A673 (cell line): ENCODE measurements around the gene RBM12. TPM values are rescaled to one million over a fixed set of nuclear protein-coding genes. Genes with fewer than 3 reads are reported as not detected.
A peak's percentile ranks its signal among the peaks of the same experiment; 100 is the strongest.

Experiments used
- BruUV-seq: library from RNA; stranded (reverse); fragments of 400-500 nt; replicated peaks from 2 replicates; lab custom pipeline; 2021; lab: Mats Ljungman, UMichigan
- CTCF ChIA-PET: fragments of 300-600 bp; sonication (Branson Sonifier 250); formaldehyde crosslinking; loops from one replicate; lab custom pipeline; 2022; ENCODE audit warnings: antibody characterized with exemption; lab: Charles Lee
- POLR2A ChIA-PET: fragments of 300-600 bp; sonication (Branson Sonifier 250); formaldehyde crosslinking; loops from one replicate; lab custom pipeline; 2022; ENCODE audit warnings: antibody characterized with exemption; ENCODE audit not compliant: low non-redundant PET; lab: Charles Lee
- DNase-seq: peaks from one replicate; pipeline ENCODE4 v3.0.0-alpha.2; 2015; ENCODE audit warnings: low spot score
- H3K27ac ChIP-seq: fragments of 200-600 bp; sonication (generic); 2 replicates; pipeline ENCODE4 v1.5.1; 2016; ENCODE audit warnings: mixed run types, low read depth, mild to moderate bottlenecking, mixed read lengths, antibody characterized with exemption, low read length; ENCODE audit not compliant: poor library complexity, severe bottlenecking
- H3K27me3 ChIP-seq: fragments of 200-600 bp; sonication (generic); replicated peaks from 2 replicates; pipeline ENCODE4 v1.6.1; 2017; ENCODE audit warnings: mixed run types, low read depth, mild to moderate bottlenecking, mixed read lengths, antibody characterized with exemption, low read length; ENCODE audit not compliant: insufficient read depth, poor library complexity
- H3K36me3 ChIP-seq: fragments of 200-600 bp; sonication (generic); 2 replicates; pipeline ENCODE4 v1.6.1; 2016; ENCODE audit warnings: mixed run types, mild to moderate bottlenecking, mixed read lengths, antibody characterized with exemption, low read length; ENCODE audit not compliant: insufficient read depth, poor library complexity, severe bottlenecking
- H3K4me1 ChIP-seq: fragments of 200-600 bp; sonication (generic); 2 replicates; pipeline ENCODE4 v1.6.1; 2017; ENCODE audit warnings: mixed run types, mild to moderate bottlenecking, mixed read lengths, antibody characterized with exemption, low read length; ENCODE audit not compliant: insufficient read depth, poor library complexity, severe bottlenecking
- H3K4me3 ChIP-seq: fragments of 200-600 bp; sonication (generic); 2 replicates; pipeline ENCODE4 v1.5.1; 2016; ENCODE audit warnings: low read depth, mixed run types, mild to moderate bottlenecking, mixed read lengths, low read length; ENCODE audit not compliant: poor library complexity, severe bottlenecking
- H3K9me3 ChIP-seq: fragments of 200-600 bp; sonication (generic); 2 replicates; pipeline ENCODE4 v1.6.1; 2016; ENCODE audit warnings: mixed run types, low read depth, mild to moderate bottlenecking, mixed read lengths, antibody characterized with exemption, low read length; ENCODE audit not compliant: poor library complexity, severe bottlenecking
- EZH2 ChIP-seq: fragments of 200-600 bp; sonication (generic); IDR thresholded peaks from 2 replicates; pipeline ENCODE4 v1.6.1; 2017; ENCODE audit warnings: borderline replicate concordance, low read depth, mild to moderate bottlenecking, mixed read lengths, antibody characterized with exemption, low read length; ENCODE audit not compliant: poor library complexity, severe bottlenecking
- intact Hi-C: fragments of 100-400 bp; cut with micrococcal nuclease; formaldehyde crosslinking; loops from one replicate; pipeline ENCODE4 v1.10.0; 2022; ENCODE audit not compliant: unreplicated experiment
- total RNA-seq: library from RNA; stranded (reverse); gene quantifications from 2 replicates; pipeline ENCODE4 v1.2.3, GENCODE V29; 2021
- TF ChIP-seq, protein P1 (sequence below): fragments of 300-800, 200-600 bp; sonication (generic); conservative IDR thresholded peaks from 2 replicates; pipeline ENCODE4 v1.5.1; 2017; ENCODE audit warnings: low read depth, mild to moderate bottlenecking, antibody characterized with exemption, low read length, moderate library complexity, mixed read lengths

The RBM12 gene
- total RNA-seq, 1 experiment from 2014 or later = 124 TPM

DNA sequence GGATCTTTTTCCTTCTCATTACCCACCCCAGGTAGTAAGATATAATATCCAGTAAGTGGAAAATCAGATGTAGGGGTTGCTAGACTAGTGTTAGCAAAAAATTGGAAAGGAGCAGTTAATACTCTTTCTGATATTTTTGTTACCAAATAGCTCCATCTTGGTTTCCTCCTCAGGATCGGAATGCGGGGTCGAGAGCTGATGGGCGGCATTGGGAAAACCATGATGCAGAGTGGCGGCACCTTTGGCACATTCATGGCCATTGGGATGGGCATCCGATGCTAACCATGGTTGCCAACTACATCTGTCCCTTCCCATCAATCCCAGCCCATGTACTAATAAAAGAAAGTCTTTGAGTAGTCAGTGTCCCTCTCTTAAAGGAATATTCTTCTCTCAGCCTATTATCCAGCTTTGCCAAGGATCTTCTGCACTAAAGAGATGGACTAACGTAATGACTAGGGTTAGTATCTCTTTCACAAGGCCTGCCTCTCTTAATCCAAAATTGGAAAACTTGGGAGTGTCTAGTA, 36.0 kb upstream of the RBM12 start:
- ChIA-PET CTCF (no interaction called here), POLR2A (interaction anchor here (0.7 kb wide), 1 partner anchor 39 kb away, joined by 3 read pairs; no protein-coding TSS in a partner anchor)
- peak overlapping the region; percentile 87 for H3K4me3 ChIP-seq

GRCh38 chr20:35699957-35700624, 35.4 kb upstream of the RBM12 start:
- no peaks in the 10 kb centered on the region for H3K9me3 ChIP-seq
- TF ChIP-seq EZH2 = no peak
- TF ChIP-seq, protein P1, sequence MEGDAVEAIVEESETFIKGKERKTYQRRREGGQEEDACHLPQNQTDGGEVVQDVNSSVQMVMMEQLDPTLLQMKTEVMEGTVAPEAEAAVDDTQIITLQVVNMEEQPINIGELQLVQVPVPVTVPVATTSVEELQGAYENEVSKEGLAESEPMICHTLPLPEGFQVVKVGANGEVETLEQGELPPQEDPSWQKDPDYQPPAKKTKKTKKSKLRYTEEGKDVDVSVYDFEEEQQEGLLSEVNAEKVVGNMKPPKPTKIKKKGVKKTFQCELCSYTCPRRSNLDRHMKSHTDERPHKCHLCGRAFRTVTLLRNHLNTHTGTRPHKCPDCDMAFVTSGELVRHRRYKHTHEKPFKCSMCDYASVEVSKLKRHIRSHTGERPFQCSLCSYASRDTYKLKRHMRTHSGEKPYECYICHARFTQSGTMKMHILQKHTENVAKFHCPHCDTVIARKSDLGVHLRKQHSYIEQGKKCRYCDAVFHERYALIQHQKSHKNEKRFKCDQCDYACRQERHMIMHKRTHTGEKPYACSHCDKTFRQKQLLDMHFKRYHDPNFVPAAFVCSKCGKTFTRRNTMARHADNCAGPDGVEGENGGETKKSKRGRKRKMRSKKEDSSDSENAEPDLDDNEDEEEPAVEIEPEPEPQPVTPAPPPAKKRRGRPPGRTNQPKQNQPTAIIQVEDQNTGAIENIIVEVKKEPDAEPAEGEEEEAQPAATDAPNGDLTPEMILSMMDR = no peak
- H3K27ac ChIP-seq = peak overlapping the region; percentile 89
- BruUV-seq = no TSS peak
- CTCF ChIA-PET = interaction anchor here (0.6 kb wide), 1 partner anchor 104 kb away, joined by 3 read pairs; no protein-coding TSS in a partner anchor
- peaks cover 28% of the 10 kb centered on the region for H3K4me1 ChIP-seq
- no peaks in the 10 kb centered on the region for H3K27me3 ChIP-seq
- DNase-seq = no peak
- POLR2A ChIA-PET = interaction anchor here (0.7 kb wide), 1 partner anchor 39 kb away, joined by 3 read pairs; no protein-coding TSS in a partner anchor
- intact Hi-C loops = loop anchor here (2.0 to 5.0 kb wide), 2 partner anchors 37 to 83 kb away; no protein-coding TSS in a partner anchor
- peaks cover 41% of the 10 kb centered on the region for H3K36me3 ChIP-seq
- H3K4me3 ChIP-seq = peak overlapping the region; percentile 87

More for the DNA sequence above, 36.0 kb upstream of the RBM12 start:
- Histone ChIP-seq H3K27ac (no peak overlapping the region), H3K4me1 (peaks cover 28% of the 10 kb centered on the region), H3K36me3 (peaks cover 47% of the 10 kb centered on the region), H3K9me3 (no peaks in the 10 kb centered on the region), H3K27me3 (no peaks in the 10 kb centered on the region)
- no peak for DNase-seq
- intact Hi-C loops = loop anchor here (5.0 kb wide), 1 partner anchor 37 kb away; no protein-coding TSS in a partner anchor
- no TSS peak for BruUV-seq
- no peak for TF ChIP-seq EZH2

DNA sequence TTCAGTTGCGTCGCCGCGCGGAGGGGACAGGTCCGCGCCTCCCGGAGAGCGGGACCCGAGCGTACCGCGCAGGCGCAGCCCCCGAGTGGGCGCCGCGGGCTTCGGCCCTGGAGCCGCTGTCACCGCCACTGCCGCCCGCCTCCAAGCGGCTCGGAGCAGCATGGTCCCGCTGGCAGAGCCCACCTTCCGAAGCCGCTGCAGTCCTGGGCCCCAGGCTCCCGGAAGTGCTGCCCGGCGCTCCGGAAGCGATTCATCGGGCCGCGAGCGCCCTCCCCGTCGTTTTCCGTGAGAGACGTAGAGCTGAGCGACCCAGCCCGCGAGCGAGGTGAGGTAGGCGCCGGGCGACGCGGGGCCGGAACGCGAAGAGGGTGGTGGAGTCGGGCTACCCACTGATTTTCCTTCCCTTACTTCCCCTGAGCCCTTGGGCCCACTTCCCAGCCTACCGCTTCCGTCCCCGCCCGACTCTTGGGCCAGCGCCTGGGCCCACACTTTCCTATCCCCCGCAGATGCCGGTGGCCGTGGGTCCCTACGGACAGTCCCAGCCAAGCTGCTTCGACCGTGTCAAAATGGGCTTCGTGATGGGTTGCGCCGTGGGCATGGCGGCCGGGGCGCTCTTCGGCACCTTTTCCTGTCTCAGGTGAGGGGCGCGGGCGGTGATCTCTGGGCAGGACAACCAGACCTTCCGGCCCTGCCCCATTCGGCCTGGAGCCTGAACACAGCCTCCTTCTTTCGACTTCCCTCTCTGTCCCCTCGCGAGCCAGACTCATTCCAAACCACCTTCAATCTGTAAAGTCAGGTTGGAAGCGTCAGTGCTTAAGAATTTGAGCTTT, 34.6 kb upstream of the RBM12 start, which contains the start of the genes NFS1 and ROMO1:
Gene NFS1 (minus strand): TSS at position 226 of the 830 bp plus-strand sequence. CDS start 64 bp downstream, at position 162.
Gene ROMO1 (plus strand): TSS at position 279 of the 830 bp plus-strand sequence. CDS start 228 bp downstream, at position 507.
- intact Hi-C loops = loop anchor here (2.0 kb wide), 1 partner anchor 83 kb away; no protein-coding TSS in a partner anchor
- DNase-seq = peak; percentile 96
- BruUV-seq = TSS peak; percentile 78
- peaks cover 28% of the 10 kb centered on the region for H3K4me1 ChIP-seq
- peaks cover 34% of the 10 kb centered on the region for H3K36me3 ChIP-seq
- TF ChIP-seq EZH2 = no peak
- TF ChIP-seq, protein P1 = peak; percentile 47
- H3K27me3 ChIP-seq = no peaks in the 10 kb centered on the region
- H3K9me3 ChIP-seq = no peaks in the 10 kb centered on the region
- H3K4me3 ChIP-seq = peak within 1 kb of the TSS; percentile 87
- peak within 1 kb of the TSS; percentile 89 for H3K27ac ChIP-seq
- ChIA-PET POLR2A (interaction anchor here (0.6 kb wide), 2 partner anchors 28 to 91 kb away, joined by 3 read pairs; no protein-coding TSS in a partner anchor), CTCF (interaction anchor here (0.6 to 0.7 kb wide), 3 partner anchors 43 to 103 kb away, joined by 3 to 4 read pairs (median 3); partner anchors contain the start of gene RBM39)
